ENCODE measurements around the gene KIRREL3.

The KIRREL3 gene

DNA sequence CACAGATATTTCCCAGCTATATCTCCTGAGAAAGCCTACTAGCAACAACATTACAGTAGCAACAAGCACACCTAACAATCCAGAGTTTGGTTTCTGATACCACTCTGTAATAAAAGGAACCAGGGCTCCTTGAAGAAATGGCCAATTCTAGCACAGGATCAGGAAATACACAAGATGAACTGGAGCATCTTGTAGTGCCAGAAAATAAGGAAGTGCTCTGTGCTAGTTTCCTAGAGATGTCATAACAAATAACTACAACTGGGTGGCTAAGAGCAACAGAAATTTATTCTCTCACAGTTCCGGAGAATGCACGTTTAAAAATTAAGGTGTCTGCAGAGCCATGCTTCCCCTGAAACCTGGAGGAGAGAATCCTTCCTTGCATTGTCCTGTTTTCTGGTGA, 217.8 kb downstream of the KIRREL3 start:
- no peak for DNase-seq (ENCODE audit: low read depth)

GRCh38 chr11:126781942-126782341, 218.6 kb downstream of the KIRREL3 start:
- DNase-seq (ENCODE audit: low read depth) = no peak

- no peak for DNase-seq (ENCODE audit: low read depth)
Observed at GRCh38 chr11:126776119-126776518, 224.5 kb downstream of the KIRREL3 start.

DNA sequence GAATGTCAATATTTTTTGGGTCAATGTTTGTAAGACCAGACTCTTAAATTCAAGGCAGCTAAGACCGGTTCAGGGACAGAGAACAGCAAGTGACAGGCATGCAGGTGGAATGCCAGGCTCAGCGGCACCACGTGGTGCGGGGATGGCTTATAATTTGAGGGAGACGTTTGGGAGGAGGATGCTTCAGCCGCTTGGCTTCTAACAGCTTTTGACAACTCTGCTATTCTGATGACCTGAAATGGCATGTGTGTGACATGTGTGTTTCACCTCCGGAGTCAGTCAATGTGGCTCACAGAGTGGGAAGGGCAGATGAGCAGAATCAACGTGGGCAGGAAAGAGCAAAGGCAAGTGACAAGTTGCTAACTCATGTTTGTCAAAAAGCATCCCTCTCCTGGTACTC, 228.3 kb downstream of the KIRREL3 start:
- DNase-seq (ENCODE audit: low read depth) = no peak

DNA sequence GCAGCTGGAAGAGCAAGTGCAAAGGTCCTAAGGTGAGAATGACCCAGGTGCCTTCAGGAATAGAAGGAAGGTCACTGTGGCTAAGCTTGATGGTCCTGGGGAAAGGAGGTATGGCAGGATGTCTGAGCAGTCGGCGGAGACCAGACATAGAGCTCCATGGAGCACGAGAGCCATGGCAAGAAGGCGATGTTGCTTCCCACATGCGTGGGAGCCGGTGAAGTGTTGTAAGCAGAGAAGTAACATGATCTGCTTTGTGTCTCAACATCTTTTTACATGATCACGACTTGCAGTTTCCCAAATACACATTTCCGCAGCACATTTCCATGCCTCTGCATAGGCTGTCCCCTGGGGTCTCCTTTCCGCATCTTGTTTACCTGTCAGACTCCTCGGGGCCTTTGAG, 231.9 kb downstream of the KIRREL3 start:
- DNase-seq (ENCODE audit: low read depth) = no peak

DNA sequence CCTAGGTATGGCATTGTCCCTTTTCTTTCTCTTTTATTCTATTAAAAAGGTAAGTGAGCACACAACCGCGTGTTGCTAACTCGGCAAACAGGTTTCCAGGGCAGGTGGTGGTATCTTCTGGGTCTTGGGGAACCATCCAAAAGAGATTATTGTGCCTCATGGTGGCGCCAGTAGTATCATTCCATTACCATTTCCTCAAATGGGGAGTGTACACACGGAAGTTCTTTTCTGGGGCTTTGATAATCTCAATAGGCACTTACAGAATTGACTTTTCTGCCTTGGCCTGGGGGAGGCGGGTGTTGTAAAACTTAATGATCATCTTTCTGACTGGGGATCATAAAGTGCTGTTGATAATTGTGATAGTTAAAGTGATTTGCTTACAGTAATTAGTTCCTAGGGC, 234.1 kb downstream of the KIRREL3 start:
- DNase-seq (ENCODE audit: low read depth) = no peak

DNA sequence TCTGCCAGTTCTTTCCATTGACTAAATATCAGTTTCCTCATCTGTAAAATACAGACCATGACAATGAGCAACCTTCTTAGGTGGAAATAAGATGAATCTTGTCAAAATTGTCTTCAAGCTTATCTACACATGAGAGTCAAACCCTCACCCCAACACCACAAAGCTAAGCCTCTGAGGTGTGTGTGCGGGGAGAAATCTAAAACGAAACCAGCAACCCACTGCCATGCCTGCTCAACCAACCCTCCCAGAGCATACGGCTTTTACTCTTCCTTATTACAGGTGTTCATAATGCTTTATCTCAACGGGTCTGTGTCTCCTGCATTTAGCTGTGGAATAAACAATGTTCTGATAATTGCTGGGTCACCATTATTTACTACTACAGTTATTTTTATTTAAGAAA, 235.4 kb downstream of the KIRREL3 start:
- DNase-seq (ENCODE audit: low read depth) = no peak

DNA sequence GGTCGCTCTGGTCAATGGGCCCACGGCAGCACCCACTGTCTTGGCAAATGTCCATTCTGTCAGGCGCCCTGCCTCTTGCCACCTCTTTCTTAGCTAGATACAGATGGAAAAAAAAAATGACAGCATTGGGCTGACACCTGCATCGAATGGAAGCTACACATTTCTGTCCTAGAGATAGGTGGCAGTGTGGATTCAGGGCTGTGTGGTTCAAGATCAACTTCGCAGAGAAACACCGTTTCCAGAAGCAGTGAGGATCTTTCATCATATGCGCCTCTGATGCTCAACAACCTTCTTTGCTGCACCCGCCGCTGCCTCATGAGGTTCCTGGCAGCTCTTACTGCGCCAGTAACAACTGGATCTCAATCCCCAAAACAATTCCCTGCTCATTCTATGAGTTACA, 236.3 kb downstream of the KIRREL3 start:
- no peak for DNase-seq (ENCODE audit: low read depth)

GRCh38 chr11:126756855-126757254, 243.7 kb downstream of the KIRREL3 start:
- no peak for DNase-seq (ENCODE audit: low read depth)

DNA sequence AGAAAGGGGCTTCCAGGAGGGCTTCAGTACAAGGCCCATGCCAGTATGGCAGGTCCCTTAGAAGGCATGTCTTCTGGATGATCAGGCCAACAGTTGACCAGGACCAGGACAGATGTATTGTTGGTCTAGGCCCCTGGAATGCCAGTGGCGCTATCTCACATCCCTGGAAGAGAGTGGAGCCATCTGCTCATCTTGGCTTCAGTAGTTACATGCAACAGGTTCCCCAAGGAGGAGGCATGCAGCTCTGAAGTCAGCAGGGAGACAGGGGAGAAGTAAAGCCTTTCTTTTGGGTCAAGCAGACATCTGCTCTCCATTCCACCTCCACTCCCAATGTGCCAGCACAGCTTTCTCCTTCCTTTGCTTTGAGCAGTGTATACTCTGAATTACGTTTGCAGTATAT, 244.1 kb downstream of the KIRREL3 start:
- DNase-seq (ENCODE audit: low read depth) = no peak

DNA sequence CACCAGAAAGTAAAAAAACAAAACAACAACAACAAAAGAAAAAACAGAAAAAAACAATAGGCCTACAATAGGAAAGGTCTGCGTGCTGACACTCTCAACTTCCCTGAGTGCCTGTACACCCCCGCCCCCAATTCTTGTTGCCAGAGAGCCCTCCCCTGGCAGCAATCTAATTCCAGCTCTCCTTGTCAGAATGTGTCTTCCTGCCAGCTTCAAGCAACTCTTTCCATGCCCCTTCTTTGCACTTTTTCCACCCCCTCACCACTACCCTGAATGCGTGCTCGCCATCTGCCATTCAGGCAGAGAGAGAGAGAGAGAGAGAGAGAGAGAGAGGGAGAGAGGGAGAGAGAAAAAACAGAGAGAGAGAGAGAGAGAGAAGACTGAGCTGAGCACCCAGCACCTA, 245.0 kb downstream of the KIRREL3 start:
- no peak for DNase-seq (ENCODE audit: low read depth)

DNA sequence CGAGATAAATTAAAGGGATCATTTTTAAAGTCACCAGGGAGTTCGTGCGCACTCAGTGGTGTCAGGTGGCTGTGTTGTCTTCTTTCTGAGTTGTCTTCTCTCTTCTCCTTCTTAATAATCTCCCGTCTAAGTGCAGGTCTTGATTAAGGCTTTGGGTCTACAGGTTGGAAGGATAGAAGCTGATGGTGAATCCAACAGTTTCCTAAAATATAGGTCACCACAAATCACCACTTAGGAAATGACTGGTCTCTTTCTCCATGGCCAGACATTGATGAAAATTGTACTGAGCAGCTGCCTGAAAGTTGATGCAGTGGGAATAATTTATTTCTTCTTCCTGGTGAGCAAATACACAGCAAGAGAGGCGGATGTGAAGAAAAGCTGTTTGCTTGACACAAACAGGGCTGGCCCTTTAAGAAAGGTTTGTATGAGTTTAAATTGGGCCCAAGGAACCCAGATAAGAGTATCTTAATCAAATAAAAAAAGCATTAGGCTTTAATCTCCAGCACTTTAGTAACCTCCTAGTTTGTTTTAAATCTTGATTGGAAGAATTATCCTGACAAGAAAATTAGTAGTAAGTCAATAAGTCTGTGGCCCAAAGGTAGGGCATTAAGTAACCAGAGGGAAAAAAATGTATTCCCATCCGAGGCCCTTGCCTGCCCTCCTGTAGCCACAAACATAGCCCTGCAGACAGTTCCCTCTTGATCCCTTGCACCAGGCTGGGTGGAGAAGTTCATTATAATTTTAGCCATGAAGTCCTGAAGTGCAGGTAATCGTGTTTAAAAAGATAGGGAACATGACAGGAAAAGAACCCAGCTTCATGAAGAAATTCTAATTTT, 245.8 kb downstream of the KIRREL3 start:
- no peak for DNase-seq (ENCODE audit: low read depth)

DNA sequence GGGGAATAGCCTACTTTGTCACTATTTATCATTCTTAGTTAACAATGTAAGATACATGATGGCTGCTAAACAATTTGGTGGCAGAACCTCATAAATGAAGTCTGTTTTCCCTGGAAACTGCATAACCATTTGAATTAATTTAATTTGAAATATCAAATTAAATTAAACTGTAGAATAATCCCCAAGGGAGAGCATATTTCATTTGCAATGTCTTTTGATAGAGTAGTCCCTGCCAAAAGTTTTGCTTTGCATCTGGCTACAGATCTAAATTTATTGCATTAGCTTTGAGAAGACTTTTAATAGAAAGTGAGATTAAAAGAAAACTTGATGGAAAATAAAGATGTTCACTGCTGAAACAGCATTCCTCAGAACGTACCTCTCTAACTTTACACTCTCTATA, 246.6 kb downstream of the KIRREL3 start:
- DNase-seq (ENCODE audit: low read depth) = no peak

DNA sequence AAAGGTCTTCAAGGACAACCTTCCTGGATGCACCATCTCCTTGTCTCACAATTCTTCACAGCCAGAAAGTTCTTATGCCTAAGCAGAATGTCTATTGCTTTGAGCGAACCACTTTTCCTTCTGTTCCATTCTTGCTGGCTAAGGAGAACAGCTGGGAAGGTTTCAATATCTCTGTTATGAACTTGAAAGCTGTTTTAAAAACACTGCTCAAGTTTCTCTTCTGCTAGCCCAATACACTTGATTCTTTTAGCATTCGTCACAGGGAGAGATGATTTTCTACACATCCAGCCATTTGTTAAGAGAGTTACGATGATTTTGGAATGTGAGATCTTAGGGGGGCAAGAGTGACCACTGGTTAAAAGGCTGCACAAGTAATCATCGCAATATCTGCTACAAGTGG, 249.3 kb downstream of the KIRREL3 start:
- no peak for DNase-seq (ENCODE audit: low read depth)

DNA sequence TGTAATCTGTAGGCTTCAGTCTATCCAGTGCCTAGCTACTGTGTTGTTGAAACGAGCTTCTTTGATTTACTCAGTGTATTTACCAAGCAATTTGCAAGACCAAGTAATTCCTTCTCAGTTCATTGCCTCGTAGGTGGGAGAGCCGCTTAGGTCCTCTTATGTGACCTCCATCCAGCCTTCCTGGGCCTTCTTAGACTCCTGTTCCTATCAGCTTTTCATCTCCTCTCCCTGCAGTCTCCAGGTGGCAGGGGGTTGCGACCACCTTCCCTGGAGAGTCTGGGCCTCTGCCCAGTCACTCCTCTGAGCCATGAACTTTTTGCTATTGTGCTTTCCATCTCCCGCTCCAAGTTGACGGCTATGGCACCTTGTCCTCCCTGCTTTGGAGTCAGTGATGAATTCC, 251.8 kb downstream of the KIRREL3 start:
- DNase-seq (ENCODE audit: low read depth) = no peak

DNA sequence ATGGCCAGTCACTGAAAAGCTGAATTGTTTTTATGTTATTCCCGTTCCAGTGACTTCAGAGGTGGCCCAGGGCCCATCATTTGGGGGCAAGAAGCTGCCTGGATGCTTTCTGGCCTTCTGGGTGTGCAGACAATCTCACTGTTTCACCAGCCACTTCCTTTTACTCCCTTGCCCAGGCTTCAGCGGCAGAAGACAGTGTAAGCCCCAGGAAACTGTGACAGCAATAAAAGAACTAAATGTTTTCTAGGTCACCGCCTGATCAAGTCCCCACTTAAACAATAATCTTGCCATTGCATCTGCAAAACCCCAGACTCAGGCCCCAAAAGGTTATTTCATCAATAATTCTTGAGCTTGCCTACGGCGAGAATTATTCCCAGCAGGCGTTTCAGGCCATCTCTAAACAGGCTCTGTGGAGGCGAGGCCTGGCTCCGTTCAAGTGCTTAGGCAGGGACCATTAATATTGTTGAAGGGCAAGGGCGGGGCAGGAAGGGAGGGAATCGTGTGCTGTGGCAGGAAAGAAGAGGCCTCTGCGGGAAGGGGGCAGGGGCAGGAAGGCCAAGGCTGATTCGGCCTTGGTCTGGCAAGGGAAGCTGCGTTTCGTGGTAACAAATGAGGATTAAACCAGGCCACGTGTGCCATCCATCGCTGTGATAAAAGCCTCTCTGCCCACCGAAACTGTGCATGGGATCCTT, 252.3 kb downstream of the KIRREL3 start:
- no peak for DNase-seq (ENCODE audit: low read depth)

DNA sequence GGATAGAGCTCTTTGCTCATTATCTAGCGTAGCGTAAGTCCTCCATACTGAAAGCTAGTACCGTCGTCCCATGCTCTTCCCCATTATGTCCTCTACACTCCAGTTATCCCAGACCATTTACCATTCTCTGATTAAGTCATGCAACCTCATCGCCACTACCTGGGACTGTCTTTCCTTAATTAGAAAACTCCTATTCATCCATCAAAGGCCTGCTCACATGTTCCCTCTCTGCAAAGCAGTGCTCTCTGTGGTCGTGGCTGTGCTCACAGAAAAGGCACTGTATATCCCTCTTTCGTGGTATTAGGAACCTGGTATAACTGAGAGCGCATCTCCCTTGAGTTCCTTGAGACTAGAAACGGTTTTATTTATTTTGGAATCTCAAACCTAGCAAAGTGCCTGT, 253.3 kb downstream of the KIRREL3 start:
- DNase-seq (ENCODE audit: low read depth) = no peak

GRCh38 chr11:126746443-126746842, 254.1 kb downstream of the KIRREL3 start:
- no peak for DNase-seq (ENCODE audit: low read depth)

DNA sequence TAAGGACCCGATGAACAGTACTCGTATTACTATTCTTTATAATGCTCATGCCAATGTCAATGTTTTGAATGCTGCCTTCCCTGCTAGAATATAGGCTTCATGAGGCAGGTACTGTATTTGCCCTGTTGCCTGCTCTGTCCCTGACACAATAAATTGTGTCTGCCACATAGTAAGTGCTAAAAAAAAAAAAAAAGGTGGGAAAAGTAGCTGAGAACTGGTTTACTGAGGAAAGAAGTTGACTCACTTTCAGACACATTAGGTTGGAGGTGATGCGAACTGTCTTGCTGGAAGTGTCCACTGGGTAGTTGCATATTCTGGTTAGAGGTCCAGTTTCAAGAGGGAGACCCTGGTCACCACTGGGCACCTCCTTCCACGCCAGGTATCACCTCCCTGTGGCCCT, 255.9 kb downstream of the KIRREL3 start:
- no peak for DNase-seq (ENCODE audit: low read depth)

GRCh38 chr11:126743628-126744027, 256.9 kb downstream of the KIRREL3 start:
- no peak for DNase-seq (ENCODE audit: low read depth)

DNA sequence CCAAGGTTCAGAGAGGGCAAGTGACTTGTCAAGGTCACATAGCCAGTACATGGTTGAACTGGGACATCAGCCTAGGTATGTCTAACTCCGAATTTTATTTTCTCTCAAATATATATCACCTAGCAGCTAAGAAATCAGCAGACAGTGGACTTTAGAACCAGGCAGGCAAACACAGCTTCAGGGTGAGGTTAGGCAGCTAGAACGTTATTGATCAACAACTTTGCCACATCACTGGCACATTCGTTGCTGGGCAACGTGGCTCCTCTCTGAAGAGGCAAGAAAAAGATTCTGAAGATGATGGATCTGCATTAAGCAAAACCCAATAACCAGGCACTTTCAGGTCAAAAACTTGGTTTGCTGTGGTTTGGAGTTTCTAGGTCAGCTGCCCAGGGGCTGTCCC, 258.0 kb downstream of the KIRREL3 start:
- no peak for DNase-seq (ENCODE audit: low read depth)

DNA sequence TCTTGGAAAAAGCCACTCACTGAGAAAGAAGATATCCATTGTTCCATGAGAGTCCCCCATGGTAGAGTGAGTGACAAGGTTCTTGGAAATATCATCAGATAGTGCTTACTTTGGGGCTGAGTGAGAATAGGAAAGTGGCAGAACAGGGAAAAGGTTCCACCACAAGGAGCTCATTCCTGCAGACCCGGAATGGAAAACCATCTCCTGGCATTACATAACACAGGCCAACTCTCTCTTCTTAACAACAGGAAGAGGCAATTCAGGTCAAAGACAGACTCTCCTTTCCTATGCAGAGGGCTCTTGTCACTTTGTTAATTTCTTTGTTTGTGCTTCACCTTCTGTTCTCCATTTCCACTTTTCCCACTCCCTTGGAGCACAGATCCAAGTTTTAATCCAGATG, 259.7 kb downstream of the KIRREL3 start:
- no peak for DNase-seq (ENCODE audit: low read depth)

DNA sequence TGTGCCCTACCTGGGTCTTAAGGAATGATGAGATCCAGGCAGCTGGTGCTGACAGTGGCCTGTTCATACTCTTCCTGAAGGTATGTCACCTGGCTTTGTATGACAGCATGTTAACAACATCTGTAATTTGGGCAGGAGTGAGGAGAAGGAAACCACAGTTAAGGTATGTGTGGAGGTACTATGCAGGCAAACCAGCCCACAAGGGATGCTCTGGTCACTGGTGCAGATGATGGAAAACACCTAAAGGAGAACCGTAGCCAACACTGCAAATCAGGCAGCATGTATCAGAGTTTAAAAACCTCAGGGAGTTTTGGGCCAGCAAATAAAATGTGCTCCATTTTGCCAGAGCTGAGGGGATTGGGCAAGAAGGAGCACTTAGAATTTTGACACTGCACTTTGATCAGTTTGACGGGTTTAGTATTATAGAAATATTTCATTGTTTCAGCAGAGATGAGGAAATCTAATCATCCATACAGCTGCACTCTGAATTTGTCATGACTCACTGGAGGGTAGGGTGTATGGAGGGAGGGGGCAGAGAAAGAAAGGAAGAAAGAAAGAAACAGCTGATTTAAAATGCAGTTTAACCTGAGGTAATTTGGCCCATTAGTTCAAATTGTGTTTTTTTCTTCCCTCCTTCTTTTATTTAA, 260.9 kb downstream of the KIRREL3 start:
- DNase-seq (ENCODE audit: low read depth) = no peak

Measured in iris pigment epithelial cell (primary cell).